Jurkat, Clone E6-1 (cell line): ENCODE data around the gene MAML2.

Experiments used
- DNase-seq: peaks from one replicate; pipeline ENCODE4 v3.0.0-alpha.2; 2011; ENCODE audit warnings: low read depth, low spot score
- H3K4me3 ChIP-seq: 2 replicates; pipeline ENCODE4 v1.5.1; 2011; ENCODE audit warnings: mild to moderate bottlenecking, low read length, control low read depth, moderate library complexity

Gene MAML2

DNA sequence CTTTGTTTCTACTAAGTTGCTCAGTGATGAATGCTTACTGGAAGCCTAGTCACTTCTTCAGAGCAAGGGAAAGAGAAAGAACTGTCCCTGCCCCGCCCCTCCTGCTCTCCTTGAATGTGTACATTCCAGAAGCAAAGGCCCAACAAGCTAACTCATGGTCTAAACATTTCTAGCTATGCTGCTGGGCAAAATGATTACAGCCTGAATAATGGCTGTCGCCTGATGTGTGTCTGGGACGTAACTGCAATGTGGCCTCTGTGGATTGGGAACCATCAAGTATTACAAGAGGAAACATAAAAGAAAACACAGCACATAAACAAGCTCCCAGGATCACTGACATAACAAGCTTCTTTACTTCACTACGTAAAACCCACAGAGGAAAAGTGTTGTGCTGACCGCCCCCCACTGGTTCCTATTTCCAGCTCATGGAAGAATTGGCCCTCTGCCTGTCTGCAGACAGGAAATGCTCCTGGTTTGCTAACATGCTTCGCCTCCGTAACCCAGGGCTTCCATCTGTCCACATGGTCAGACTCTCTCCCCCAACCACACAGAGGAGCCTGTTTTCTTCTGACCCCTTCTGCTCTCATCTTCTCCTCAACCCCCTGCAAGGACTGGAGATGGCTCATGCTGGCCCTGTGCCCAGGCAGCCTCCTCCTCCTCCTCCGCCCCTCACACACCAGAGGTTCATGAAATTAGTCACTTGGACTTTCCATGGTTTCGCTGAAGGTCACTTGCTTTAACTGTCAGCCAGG is 187.2 kb downstream of the MAML2 start:
- no peak for DNase-seq
- no peak overlapping the region for H3K4me3 ChIP-seq

DNA sequence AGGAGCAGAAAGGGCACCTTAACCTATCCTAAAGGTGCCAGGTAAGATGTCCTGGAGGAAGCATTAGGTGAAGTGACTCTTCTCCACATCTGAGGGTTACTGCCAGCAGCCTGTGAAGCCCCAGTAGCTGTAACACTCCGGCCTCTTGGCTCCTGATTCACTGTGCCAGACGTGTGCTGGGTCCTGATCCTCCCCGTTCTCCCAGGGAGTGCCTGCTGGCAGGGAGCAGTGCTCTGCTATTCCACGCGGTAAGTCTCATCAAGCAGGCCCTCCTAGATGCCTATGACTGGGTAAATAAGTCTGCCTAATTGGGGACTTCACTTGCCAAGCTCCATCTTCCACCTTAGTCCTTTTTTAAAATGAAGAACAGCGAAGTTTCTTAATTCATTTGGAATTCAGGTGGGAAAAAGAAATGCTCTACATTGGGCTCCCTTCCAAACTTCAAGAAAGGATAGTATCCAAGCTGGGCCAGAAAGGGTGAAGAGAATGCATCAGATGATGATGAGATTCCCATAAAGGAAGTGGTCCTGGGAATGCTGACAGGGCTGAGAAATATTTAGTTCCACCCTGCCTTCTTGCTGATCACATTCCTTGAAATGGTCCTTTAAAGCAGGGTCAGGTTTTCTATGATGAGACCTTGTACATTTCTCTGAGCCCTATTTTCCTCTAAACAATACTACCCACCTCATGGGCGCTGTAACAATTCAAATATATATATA is 188.0 kb downstream of the MAML2 start:
- no peak overlapping the region for H3K4me3 ChIP-seq
- DNase-seq, result no peak

- no peak overlapping the region for H3K4me3 ChIP-seq
- no peak for DNase-seq
These were observed 190.4 kb downstream of the MAML2 start for GRCh38 chr11:96152623-96153022.

- H3K4me3 ChIP-seq, result no peak overlapping the region
- DNase-seq, result no peak
These were observed 191.5 kb downstream of the MAML2 start for GRCh38 chr11:96151501-96151900.

GRCh38 chr11:96150609-96151008 is 192.4 kb downstream of the MAML2 start:
- H3K4me3 ChIP-seq, result no peak overlapping the region
- DNase-seq, result no peak

- no peak for DNase-seq
- no peak overlapping the region for H3K4me3 ChIP-seq
These were observed 193.0 kb downstream of the MAML2 start for GRCh38 chr11:96149743-96150555.

DNA sequence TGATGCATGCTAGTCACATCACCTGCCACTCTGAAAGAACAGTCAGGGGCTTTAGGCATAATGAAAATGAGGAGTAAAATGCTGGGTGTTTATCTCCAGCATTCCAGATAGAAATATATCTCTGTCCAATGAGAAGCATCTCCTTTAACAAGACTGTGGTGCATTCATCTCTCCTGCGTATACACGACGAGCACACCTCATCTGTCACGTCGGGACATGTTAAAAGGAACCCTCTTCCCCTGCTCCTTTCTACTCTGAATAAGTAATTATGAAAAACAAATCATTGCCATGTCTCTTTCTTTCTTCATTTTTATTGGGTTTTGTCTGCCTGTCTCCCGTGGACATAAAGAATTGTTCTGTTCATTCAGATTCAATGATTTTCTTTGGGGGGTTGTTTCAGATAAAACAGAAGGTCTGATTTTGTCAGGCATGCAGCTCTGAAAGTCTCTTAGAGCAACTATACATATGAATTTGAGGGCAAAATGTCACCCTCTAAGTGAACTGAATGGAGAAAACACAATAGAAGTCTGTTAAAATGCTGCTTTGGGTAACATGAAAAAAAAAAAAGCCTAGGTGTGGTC is 195.0 kb downstream of the MAML2 start:
- DNase-seq, result no peak

GRCh38 chr11:96147186-96147585 is 195.8 kb downstream of the MAML2 start:
- DNase-seq, result no peak
- no peak overlapping the region for H3K4me3 ChIP-seq

More for the DNA sequence above, 195.0 kb downstream of the MAML2 start:
- H3K4me3 ChIP-seq, result no peak overlapping the region

GRCh38 chr11:96146765-96147164 is 196.2 kb downstream of the MAML2 start:
- no peak for DNase-seq
- H3K4me3 ChIP-seq, result no peak overlapping the region

- DNase-seq, result no peak
- no peak overlapping the region for H3K4me3 ChIP-seq
These were observed 197.8 kb downstream of the MAML2 start for GRCh38 chr11:96145163-96145585.

DNA sequence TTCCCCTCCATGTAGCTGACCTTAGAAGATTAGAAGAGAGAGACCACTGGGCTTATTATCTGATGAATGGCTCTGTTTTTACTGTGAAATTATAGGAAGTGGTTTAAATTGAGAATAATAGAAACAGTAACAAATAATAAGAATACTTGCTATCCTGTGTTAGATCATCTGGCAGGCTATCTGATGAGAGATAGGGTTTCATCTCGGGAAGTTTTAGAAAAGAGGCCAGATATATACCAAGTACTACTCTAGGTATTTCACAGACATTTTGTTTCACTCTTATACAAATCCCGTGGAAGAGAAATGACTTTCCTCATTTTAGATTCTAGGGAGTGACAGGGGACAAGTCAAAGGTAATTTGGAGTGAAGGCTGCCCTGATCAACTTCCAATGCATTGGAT is 198.4 kb downstream of the MAML2 start:
- DNase-seq, result no peak
- no peak overlapping the region for H3K4me3 ChIP-seq

DNA sequence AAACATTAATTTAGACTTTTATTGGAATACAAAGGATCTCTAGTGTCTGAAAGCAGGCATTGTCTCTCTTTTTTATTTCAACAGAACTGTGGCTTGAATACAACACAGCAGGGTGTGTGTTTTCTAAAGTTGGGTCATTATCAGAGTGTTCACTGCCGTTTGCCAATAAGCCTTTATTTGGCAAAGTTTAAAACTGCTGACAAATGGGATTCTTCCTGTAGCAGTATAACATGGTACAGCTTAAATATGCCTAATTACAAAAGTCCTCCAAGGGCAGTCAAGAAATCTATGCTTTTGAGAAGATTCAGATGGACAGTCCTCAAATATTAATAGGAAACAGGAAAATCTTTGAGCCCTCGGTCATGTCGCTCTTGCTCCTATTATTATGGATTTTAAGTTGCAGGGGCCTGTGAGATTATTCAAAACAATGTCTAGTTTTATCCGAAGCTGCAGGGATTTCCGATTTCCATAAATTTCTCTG is 199.9 kb downstream of the MAML2 start:
- no peak for DNase-seq
- H3K4me3 ChIP-seq, result no peak overlapping the region

GRCh38 chr11:96141626-96142025 is 201.4 kb downstream of the MAML2 start:
- DNase-seq, result no peak
- H3K4me3 ChIP-seq, result no peak overlapping the region

DNA sequence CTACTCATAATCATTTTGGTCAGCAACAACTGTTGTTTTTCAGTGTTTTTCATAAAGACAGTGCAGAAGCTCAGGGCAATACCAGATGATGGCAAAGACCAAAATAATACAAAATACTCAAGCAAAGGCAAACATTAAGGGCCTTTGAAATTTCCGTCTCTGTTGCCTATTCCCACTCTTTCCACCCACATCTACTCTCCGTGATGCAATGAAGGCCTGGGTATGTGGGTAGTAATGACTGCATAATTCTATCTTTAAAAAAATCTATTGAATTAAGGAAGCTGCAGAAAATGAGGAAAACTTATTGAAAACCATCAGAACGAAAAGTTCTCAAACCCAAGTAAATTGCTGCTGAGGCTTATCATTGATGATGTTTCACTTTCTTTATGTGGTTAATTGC is 203.3 kb downstream of the MAML2 start:
- H3K4me3 ChIP-seq, result no peak overlapping the region
- no peak for DNase-seq

- no peak overlapping the region for H3K4me3 ChIP-seq
- no peak for DNase-seq
These were observed 205.6 kb downstream of the MAML2 start for GRCh38 chr11:96137373-96137772.

- H3K4me3 ChIP-seq, result no peak overlapping the region
- no peak for DNase-seq
These were observed 206.2 kb downstream of the MAML2 start for GRCh38 chr11:96136613-96137298.

DNA sequence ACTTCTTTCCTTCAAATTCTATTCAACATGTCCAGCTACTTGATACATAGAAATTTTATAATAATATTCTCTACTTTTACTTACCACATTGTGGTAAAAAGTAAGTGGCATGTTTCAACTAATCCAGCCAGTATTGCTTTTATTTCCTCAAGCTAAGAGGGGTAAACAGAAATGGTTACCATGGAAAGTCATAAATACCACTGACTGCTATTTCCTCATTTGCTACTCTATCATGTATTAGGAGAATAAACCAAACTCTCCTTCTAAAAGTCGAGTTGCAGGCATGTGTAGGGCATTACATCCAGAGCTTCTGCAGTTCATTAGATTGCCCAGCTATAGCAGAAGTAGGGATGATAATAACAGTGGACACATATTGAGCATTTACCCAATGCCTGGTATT is 208.4 kb downstream of the MAML2 start:
- no peak overlapping the region for H3K4me3 ChIP-seq
- no peak for DNase-seq

DNA sequence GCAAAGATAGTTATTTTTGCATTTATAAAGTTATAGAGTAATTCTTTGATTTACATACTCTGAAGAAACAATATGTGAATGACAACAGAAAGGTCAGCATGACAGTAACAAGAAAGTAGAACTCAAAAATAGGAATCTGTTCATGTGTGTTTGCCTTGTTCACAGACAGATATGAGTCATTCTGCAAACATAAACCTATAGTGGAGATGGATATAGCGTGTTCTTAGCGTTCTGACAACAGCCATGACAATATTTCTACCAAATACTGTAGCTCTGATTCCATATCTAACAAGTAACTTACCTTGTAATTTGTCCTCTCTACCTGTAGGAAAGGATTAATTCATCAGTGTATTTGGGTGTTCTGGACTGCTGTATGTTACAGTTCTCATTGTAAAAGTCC is 210.6 kb downstream of the MAML2 start:
- no peak overlapping the region for H3K4me3 ChIP-seq
- no peak for DNase-seq

DNA sequence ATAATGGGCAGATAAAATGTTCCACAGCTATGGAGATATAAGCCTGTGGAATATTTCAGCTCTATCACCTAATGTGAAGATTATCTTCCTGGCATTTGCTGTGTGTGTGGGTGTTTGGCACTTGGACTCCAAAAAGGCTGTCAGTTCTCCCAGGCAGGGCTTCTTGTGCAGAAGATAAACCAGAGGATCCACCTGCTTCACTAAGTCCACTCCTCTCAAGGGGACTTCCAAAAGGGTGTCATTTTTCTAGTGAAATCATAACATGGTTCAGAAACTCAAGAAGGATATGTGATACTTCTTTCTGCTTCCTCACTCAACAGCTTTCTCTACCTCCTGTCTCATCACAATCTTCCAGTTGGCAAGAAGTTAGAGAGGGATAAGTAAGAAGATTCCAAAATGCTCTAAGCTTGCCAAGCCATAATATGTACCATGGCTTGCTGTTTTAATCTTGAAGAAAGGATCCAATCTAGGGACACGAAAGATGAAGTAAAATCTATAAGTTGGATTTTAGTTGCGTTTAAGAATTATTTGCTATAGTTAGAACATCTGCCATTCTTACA is 212.9 kb downstream of the MAML2 start:
- no peak overlapping the region for H3K4me3 ChIP-seq
- DNase-seq, result no peak
